Vagina (tissue), 2 donors: ENCODE measurements around the gene DNPH1.

Source experiments
- POLR2A ChIP-seq, 2 donors: fragments of 450-650 bp; IDR thresholded peaks; one replicate each; pipeline ENCODE4 v1.6.1; 2017; ENCODE audit warnings: antibody characterized with exemption in 2 of 2, mild to moderate bottlenecking in 2 of 2, moderate library complexity in 2 of 2
- POLR2AphosphoS5 ChIP-seq, 2 donors: sonication (generic); formaldehyde crosslinking; IDR thresholded peaks; one replicate each; pipeline ENCODE4 v1.9.0; 2017; ENCODE audit warnings: antibody characterized with exemption in 2 of 2, mild to moderate bottlenecking in 2 of 2, low read depth in 1 of 2; ENCODE audit not compliant: insufficient read depth in 1 of 2
- TF ChIP-seq, protein P1 (sequence below), 3 experiments: fragments of 450-650 bp in 2 of 3; fragments of 200-600 bp in 1 of 3; sonication (generic) in 1 of 3; IDR thresholded peaks; one replicate each; pipeline ENCODE4 v1.5.1; 2017 to 2019; ENCODE audit warnings: antibody characterized with exemption in 3 of 3, mild to moderate bottlenecking in 2 of 3, moderate library complexity in 2 of 3

DNA sequence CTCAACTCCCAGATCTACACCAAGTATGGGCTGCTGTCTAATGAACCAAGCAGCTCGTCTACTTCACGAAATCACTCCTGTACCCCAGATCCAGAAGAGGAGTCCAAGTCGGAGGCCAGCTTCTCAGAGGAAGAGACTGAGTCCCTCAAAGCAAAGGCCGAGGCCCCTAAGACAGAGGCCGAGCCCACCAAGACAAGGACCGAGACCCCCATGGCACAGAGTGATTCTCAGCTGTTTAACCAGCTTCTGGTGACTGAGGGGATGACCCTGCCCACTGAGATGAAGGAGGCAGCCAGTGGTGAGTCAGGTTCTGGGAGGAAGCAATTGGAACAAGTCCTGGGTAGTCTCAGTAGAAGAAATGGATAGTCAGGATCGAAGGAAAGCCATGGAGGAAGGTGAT is 41.5 kb downstream of the DNPH1 start:
- TF ChIP-seq POLR2A (IDR thresholded peaks at IDR 0.05), result no peak
- TF ChIP-seq, protein P1, sequence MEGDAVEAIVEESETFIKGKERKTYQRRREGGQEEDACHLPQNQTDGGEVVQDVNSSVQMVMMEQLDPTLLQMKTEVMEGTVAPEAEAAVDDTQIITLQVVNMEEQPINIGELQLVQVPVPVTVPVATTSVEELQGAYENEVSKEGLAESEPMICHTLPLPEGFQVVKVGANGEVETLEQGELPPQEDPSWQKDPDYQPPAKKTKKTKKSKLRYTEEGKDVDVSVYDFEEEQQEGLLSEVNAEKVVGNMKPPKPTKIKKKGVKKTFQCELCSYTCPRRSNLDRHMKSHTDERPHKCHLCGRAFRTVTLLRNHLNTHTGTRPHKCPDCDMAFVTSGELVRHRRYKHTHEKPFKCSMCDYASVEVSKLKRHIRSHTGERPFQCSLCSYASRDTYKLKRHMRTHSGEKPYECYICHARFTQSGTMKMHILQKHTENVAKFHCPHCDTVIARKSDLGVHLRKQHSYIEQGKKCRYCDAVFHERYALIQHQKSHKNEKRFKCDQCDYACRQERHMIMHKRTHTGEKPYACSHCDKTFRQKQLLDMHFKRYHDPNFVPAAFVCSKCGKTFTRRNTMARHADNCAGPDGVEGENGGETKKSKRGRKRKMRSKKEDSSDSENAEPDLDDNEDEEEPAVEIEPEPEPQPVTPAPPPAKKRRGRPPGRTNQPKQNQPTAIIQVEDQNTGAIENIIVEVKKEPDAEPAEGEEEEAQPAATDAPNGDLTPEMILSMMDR (IDR thresholded peaks at IDR 0.05), result no peak
- TF ChIP-seq POLR2AphosphoS5 (IDR thresholded peaks at IDR 0.05; ENCODE audit: insufficient read depth in 1 of 2, low read depth in 1 of 2), result no peak
